Astrocyte (in vitro differentiated cells and primary cell): ENCODE results near the gene FLRT2. TPM values are rescaled to one million over a fixed set of nuclear protein-coding genes. Genes with fewer than 3 reads are reported as not detected.

Experiments
- DNase-seq: peaks from one replicate; pipeline ENCODE4 v3.0.0-alpha.2; 2010; ENCODE audit warnings: low read depth
- FAIRE-seq: peaks from 2 replicates; lab custom pipeline; 2011; peaks lifted over from hg19 to GRCh38; lab: Jason Lieb, UNC
- H2AFZ ChIP-seq: 2 replicates; pipeline ENCODE4 v1.6.0; 2012; ENCODE audit warnings: low read depth, low read length, inconsistent platforms
- H3K27ac ChIP-seq: 2 replicates; pipeline ENCODE4 v1.5.1; 2011; ENCODE audit warnings: low read depth, low read length, inconsistent platforms
- H3K27me3 ChIP-seq: 2 replicates; pipeline ENCODE4 v1.6.0; 2011; ENCODE audit warnings: low read length, inconsistent platforms; ENCODE audit not compliant: insufficient read depth
- H3K36me3 ChIP-seq: 2 replicates; pipeline ENCODE4 v1.5.1; 2011; ENCODE audit warnings: low read length, inconsistent platforms; ENCODE audit not compliant: insufficient read depth
- H3K4me1 ChIP-seq: 2 replicates; pipeline ENCODE4 v1.5.1; 2011; ENCODE audit warnings: low read length, inconsistent platforms; ENCODE audit not compliant: insufficient read depth
- H3K4me2 ChIP-seq: 2 replicates; pipeline ENCODE4 v1.6.0; 2012; ENCODE audit warnings: low read length, inconsistent platforms
- H3K4me3 ChIP-seq: 2 replicates; pipeline ENCODE4 v1.5.1; 2011; ENCODE audit warnings: low read depth, mild to moderate bottlenecking, low read length, inconsistent platforms; ENCODE audit not compliant: insufficient read depth
- H3K79me2 ChIP-seq: 2 replicates; pipeline ENCODE4 v1.6.0; 2012; ENCODE audit warnings: mild to moderate bottlenecking, low read length, inconsistent platforms; ENCODE audit not compliant: insufficient read depth
- H3K9ac ChIP-seq: 2 replicates; pipeline ENCODE4 v1.6.0; 2012; ENCODE audit warnings: mild to moderate bottlenecking, low read length, inconsistent platforms
- H3K9me3 ChIP-seq: 2 replicates; pipeline ENCODE4 v1.5.1; 2012; ENCODE audit warnings: low read depth, mild to moderate bottlenecking, low read length, inconsistent platforms; ENCODE audit not compliant: insufficient read depth
- H4K20me1 ChIP-seq: 2 replicates; pipeline ENCODE4 v1.6.0; 2012; ENCODE audit warnings: low read length, inconsistent platforms; ENCODE audit not compliant: insufficient read depth
- H3K27ac Mint-ChIP-seq: one replicate; pipeline ENCODE4 v1.8.0; 2021; ENCODE audit warnings: mild to moderate bottlenecking, mixed read lengths; ENCODE audit not compliant: unreplicated experiment
- H3K27me3 Mint-ChIP-seq: one replicate; pipeline ENCODE4 v1.8.0; 2021; ENCODE audit warnings: low read depth, mixed read lengths; ENCODE audit not compliant: unreplicated experiment
- H3K36me3 Mint-ChIP-seq: one replicate; pipeline ENCODE4 v1.8.0; 2021; ENCODE audit warnings: low read depth, mixed read lengths; ENCODE audit not compliant: unreplicated experiment
- H3K4me1 Mint-ChIP-seq: one replicate; pipeline ENCODE4 v1.8.0; 2021; ENCODE audit warnings: low read depth, mixed read lengths; ENCODE audit not compliant: unreplicated experiment
- H3K4me3 Mint-ChIP-seq: one replicate; pipeline ENCODE4 v1.8.0; 2021; ENCODE audit warnings: mild to moderate bottlenecking, moderate library complexity, mixed read lengths; ENCODE audit not compliant: unreplicated experiment
- H3K9me3 Mint-ChIP-seq: one replicate; pipeline ENCODE4 v1.8.0; 2021; ENCODE audit warnings: mild to moderate bottlenecking, mixed read lengths; ENCODE audit not compliant: unreplicated experiment
- CTCF ChIP-seq: IDR thresholded peaks from 2 replicates; pipeline ENCODE4 v1.5.1; 2011; ENCODE audit warnings: low read depth, mild to moderate bottlenecking, inconsistent platforms, low read length, moderate library complexity; ENCODE audit not compliant: insufficient read depth
- EZH2 ChIP-seq: IDR thresholded peaks from 2 replicates; pipeline ENCODE4 v1.6.1; 2012; ENCODE audit warnings: mild to moderate bottlenecking, low read length, inconsistent platforms; ENCODE audit not compliant: insufficient read depth
- total RNA-seq: library from RNA; stranded (reverse); gene quantifications from 2 replicates; pipeline ENCODE4 v1.2.1, GENCODE V29; 2021

Gene FLRT2
- total RNA-seq, 1 donor from 2014 or later, result 227 TPM

GRCh38 chr14:85601690-85602089, 71.7 kb downstream of the FLRT2 start:
- Histone ChIP-seq H3K9me3 (no peaks in the 10 kb centered on the region), H3K4me1 (no peaks in the 10 kb centered on the region), H3K27me3 (no peaks in the 10 kb centered on the region), H3K27ac (no peak overlapping the region), H3K4me3 (no peak overlapping the region), H3K9ac (no peak overlapping the region), H3K4me2 (no peak overlapping the region), H3K79me2 (no peaks in the 10 kb centered on the region), H4K20me1 (no peaks in the 10 kb centered on the region), H3K36me3 (no peaks in the 10 kb centered on the region), H2AFZ (no peak overlapping the region)
- FAIRE-seq (no peak), DNase-seq (no peak)
- H3K4me1 Mint-ChIP-seq, result peaks cover 43% of the 10 kb centered on the region
- H3K9me3 Mint-ChIP-seq, result no peaks in the 10 kb centered on the region
- H3K4me3 Mint-ChIP-seq, result no peak overlapping the region
- no peaks in the 10 kb centered on the region for H3K27me3 Mint-ChIP-seq
- no peak overlapping the region for H3K27ac Mint-ChIP-seq
- TF ChIP-seq CTCF (no peak), EZH2 (no peak)
- peaks cover 7% of the 10 kb centered on the region for H3K36me3 Mint-ChIP-seq

GRCh38 chr14:85602345-85602744, 72.4 kb downstream of the FLRT2 start:
- Histone ChIP-seq H3K27ac (no peak overlapping the region), H4K20me1 (no peaks in the 10 kb centered on the region), H3K36me3 (no peaks in the 10 kb centered on the region), H3K4me3 (no peak overlapping the region), H3K79me2 (no peaks in the 10 kb centered on the region), H3K9ac (no peak overlapping the region), H2AFZ (no peak overlapping the region), H3K27me3 (no peaks in the 10 kb centered on the region), H3K4me1 (no peaks in the 10 kb centered on the region), H3K9me3 (no peaks in the 10 kb centered on the region), H3K4me2 (no peak overlapping the region)
- Mint-ChIP-seq H3K27me3 (no peaks in the 10 kb centered on the region), H3K4me3 (no peak overlapping the region), H3K9me3 (no peaks in the 10 kb centered on the region), H3K36me3 (peaks cover 7% of the 10 kb centered on the region), H3K27ac (no peak overlapping the region), H3K4me1 (peaks cover 48% of the 10 kb centered on the region)
- FAIRE-seq (peak; percentile 34), DNase-seq (no peak)
- TF ChIP-seq EZH2 (no peak), CTCF (no peak)

- Histone ChIP-seq H3K27me3 (no peaks in the 10 kb centered on the region), H3K4me2 (no peak overlapping the region), H2AFZ (no peak overlapping the region), H3K4me1 (peaks cover 4% of the 10 kb centered on the region), H3K27ac (no peak overlapping the region), H3K9ac (no peak overlapping the region), H3K9me3 (no peaks in the 10 kb centered on the region), H3K79me2 (no peaks in the 10 kb centered on the region), H3K4me3 (no peak overlapping the region), H4K20me1 (no peaks in the 10 kb centered on the region), H3K36me3 (no peaks in the 10 kb centered on the region)
- Mint-ChIP-seq H3K27ac (no peak overlapping the region), H3K36me3 (peaks cover 2% of the 10 kb centered on the region), H3K27me3 (no peaks in the 10 kb centered on the region), H3K4me1 (peaks cover 47% of the 10 kb centered on the region), H3K9me3 (no peaks in the 10 kb centered on the region), H3K4me3 (no peak overlapping the region)
- TF ChIP-seq CTCF, result no peak
- TF ChIP-seq EZH2, result no peak
- no peak for DNase-seq
- peak; percentile 34 for FAIRE-seq
These were observed 74.1 kb downstream of the FLRT2 start for GRCh38 chr14:85604021-85604420.
